ENCODE measurements around the gene ETV3. TPM values are rescaled to one million over a fixed set of nuclear protein-coding genes. Genes with fewer than 3 reads are reported as not detected.

ETV3 gene
- total RNA-seq, 1 experiment from 2014 or later: 36.3 TPM

DNA sequence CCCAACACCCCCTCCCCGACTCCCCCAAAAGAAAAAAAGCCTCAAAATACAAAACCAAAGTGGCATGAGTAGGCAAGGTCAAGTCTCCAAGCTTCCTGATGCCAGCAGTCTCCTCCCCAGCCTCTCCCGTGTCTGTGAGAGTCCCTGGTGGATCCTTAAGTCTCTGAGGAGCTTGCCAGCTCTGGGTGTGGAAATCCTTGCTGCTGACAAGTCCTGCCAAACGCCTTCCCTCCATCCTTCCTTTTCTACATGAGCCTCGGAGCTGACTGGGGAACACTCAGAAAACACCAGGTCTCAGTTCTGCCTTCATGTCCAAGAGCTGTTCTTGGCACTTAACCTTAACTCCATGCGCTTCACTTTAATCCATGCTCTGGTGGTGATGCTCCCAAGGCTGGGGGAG lies 34.9 kb downstream of the ETV3 start:
- no CpG with 5 or more reads among the region's 5 CpGs for WGBS (ENCODE audit: extremely low coverage, insufficient read length, low lambda C conversion rate)
- no peak overlapping the region for H2BK15ac ChIP-seq (ENCODE audit: low read depth, low read length)
- no peak overlapping the region for H2BK5ac ChIP-seq (ENCODE audit: insufficient read length, low read length)
- no peak overlapping the region for H2AFZ ChIP-seq (ENCODE audit: low read length)
- H3K9me3 ChIP-seq (ENCODE audit: control insufficient read depth, low read depth, low read length): no peaks in the 10 kb centered on the region
- no peak overlapping the region for H3K4me2 ChIP-seq (ENCODE audit: insufficient read depth, insufficient read length, low read length)
- H3K23me2 ChIP-seq (ENCODE audit: insufficient read length, low read depth, low read length, poor library complexity, severe bottlenecking): no peaks in the 10 kb centered on the region
- no peaks in the 10 kb centered on the region for H4K20me1 ChIP-seq (ENCODE audit: control insufficient read depth, insufficient read depth, insufficient read length)
- no peak overlapping the region for H4K5ac ChIP-seq (ENCODE audit: insufficient read length, low read depth, low read length)
- no peak overlapping the region for H3K14ac ChIP-seq (ENCODE audit: insufficient read depth, low read length)
- H3K4me1 ChIP-seq (ENCODE audit: insufficient read depth, low read length): no peaks in the 10 kb centered on the region
- H3K18ac ChIP-seq (ENCODE audit: insufficient read length, low read depth, low read length): no peak overlapping the region
- Mint-ChIP-seq H3K27ac (no peak overlapping the region), H3K27me3 (ENCODE audit: low read depth) (peaks cover 35% of the 10 kb centered on the region), H3K4me3 (no peak overlapping the region), H3K4me1 (peaks cover 24 to 45% of the 10 kb centered on the region in 2 experiments), H3K9me3 (no peaks in the 10 kb centered on the region; a peak in 1 of 5 replicates), H3K36me3 (ENCODE audit: insufficient read depth in 1 of 3, low read depth in 3 of 3) (no peaks in the 10 kb centered on the region)
- H3K23ac ChIP-seq (ENCODE audit: insufficient read length, low read depth, low read length): no peak overlapping the region
- H3T11ph ChIP-seq (ENCODE audit: low read length): no peak overlapping the region
- H2AK5ac ChIP-seq (ENCODE audit: insufficient read length, low read length): no peak overlapping the region
- TF ChIP-seq, protein P1, sequence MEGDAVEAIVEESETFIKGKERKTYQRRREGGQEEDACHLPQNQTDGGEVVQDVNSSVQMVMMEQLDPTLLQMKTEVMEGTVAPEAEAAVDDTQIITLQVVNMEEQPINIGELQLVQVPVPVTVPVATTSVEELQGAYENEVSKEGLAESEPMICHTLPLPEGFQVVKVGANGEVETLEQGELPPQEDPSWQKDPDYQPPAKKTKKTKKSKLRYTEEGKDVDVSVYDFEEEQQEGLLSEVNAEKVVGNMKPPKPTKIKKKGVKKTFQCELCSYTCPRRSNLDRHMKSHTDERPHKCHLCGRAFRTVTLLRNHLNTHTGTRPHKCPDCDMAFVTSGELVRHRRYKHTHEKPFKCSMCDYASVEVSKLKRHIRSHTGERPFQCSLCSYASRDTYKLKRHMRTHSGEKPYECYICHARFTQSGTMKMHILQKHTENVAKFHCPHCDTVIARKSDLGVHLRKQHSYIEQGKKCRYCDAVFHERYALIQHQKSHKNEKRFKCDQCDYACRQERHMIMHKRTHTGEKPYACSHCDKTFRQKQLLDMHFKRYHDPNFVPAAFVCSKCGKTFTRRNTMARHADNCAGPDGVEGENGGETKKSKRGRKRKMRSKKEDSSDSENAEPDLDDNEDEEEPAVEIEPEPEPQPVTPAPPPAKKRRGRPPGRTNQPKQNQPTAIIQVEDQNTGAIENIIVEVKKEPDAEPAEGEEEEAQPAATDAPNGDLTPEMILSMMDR (conservative IDR thresholded peaks at IDR 0.05): no peak
- no peak overlapping the region for H2BK120ac ChIP-seq (ENCODE audit: low read depth, low read length, poor library complexity, severe bottlenecking)
- H2BK12ac ChIP-seq (ENCODE audit: insufficient read length, low read depth, low read length): no peak overlapping the region
- H3K9ac ChIP-seq (ENCODE audit: extremely low read depth, insufficient read length, low read length): no peak overlapping the region
- H2BK20ac ChIP-seq (ENCODE audit: low read depth, low read length, poor library complexity, severe bottlenecking): no peak overlapping the region
- no peak overlapping the region for H4K91ac ChIP-seq (ENCODE audit: insufficient read length, low read depth, low read length)
- no peak overlapping the region for H3K4ac ChIP-seq (ENCODE audit: low read depth, low read length)
- no peak for DNase-seq
- no peak overlapping the region for H3K56ac ChIP-seq (ENCODE audit: insufficient read length, low read depth, low read length)
- no peaks in the 10 kb centered on the region; the same call in 1 of the 2 replicates for H3K27me3 ChIP-seq (ENCODE audit: insufficient read depth, low read length)
- no peaks in the 10 kb centered on the region for H3K79me2 ChIP-seq (ENCODE audit: insufficient read depth, low read length)
- H3K27ac ChIP-seq (ENCODE audit: insufficient read length, low read depth, low read length): no peak overlapping the region
- no peaks in the 10 kb centered on the region for H3K79me1 ChIP-seq (ENCODE audit: insufficient read depth, low read depth, low read length, poor library complexity, severe bottlenecking)
- no peak overlapping the region for H4K8ac ChIP-seq (replicated peaks; ENCODE audit: insufficient read length, low read depth, low read length)
